Measurements from ENCODE around the gene IP6K1. TPM values are rescaled to one million over a fixed set of nuclear protein-coding genes. Genes with fewer than 3 reads are reported as not detected.
"Not testable (repeated sequence)": the region's sequence is repeated elsewhere in the genome, so short reads cannot be mapped to it uniquely, and the experiment has no call there.

The IP6K1 gene
- polyA plus RNA-seq, 3 donors: 11.7 to 16.3 (median 15.7) TPM

DNA sequence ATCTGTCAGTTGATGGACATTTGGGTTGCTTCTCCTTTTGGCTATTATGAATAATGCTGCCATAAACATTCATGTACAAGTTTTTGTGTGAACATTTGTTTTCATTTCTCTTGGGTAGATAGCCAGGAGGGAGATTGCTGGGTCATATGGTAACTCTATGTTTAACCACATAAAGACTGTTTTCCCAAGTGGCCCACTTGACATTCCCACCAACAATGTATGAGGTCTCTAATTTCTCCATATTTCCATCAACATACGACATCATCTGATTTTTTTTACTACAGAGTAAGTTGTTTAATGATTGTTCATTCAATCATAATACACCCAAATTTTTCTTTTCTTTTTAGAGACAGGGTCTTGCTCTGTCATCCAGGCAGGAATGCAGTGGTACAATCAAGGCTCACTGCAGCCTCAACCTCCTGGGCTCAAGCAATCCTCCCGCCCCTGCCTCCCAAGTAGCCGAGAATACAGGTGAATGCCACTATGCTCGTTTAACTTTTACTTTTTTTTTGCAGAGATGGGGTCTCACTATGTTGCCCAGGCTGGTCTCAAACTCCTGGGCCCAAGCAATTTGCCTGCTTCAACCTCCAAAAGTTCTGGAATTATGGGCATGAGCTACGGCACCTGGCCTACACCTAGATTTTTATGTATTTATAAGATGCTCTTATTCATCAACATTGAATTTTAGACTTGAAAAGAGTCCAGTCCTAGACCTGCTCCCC lies 6.8 kb downstream of the IP6K1 start:
- 90 to 95% (median 93%) methylated on average over 5 of the region's 5 CpGs for WGBS, 3 donors
- H3K27ac ChIP-seq (ENCODE audit: low read depth, low read length): no peak overlapping the region

DNA sequence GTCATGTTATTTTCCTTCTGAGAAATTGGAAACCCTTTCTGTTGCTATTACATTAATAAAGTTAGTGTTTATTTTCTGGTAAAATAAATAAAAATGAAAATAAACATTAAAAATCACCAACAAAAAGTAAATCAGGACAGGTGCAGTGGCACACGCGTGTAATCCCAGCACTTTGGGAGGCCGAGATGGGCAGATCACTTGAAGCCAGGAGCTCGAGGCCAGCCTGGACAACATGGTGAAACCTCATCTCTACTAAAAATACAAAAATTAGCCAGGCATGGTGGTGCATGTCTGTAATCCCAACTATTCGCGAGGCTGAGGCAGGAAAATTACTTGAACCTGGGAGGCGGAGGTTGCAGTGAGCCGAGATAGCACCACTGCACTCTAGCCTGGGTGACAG lies 10.2 kb downstream of the IP6K1 start:
- not testable (repeated sequence) for H3K27ac ChIP-seq (ENCODE audit: low read depth, low read length)
- 88 to 94% (median 93%) methylated on average over 8 of the region's 8 CpGs for WGBS, 3 donors

DNA sequence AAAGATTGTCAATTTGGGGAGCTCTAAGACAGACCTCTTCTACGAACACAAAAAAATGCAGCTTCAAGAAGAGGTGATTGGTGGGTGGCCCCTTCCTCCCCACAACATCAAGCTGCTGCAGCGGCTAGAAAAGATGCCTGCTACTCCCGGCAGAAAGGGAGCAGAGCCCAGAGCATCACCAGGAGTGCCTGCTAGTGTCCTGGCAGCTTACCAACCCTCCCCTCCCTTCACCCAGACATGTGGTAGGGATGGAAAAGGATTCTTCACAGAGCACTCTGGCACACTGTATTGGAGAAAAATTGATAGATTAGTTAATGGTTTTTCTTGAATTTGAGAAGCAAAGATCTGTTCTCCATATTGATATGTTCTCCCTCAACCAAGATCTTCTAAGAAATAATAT lies 10.8 kb downstream of the IP6K1 start:
- no peak overlapping the region for H3K27ac ChIP-seq (ENCODE audit: low read depth, low read length)
- 61 to 80% (median 62%) methylated on average over 3 of the region's 3 CpGs for WGBS, 3 donors

DNA sequence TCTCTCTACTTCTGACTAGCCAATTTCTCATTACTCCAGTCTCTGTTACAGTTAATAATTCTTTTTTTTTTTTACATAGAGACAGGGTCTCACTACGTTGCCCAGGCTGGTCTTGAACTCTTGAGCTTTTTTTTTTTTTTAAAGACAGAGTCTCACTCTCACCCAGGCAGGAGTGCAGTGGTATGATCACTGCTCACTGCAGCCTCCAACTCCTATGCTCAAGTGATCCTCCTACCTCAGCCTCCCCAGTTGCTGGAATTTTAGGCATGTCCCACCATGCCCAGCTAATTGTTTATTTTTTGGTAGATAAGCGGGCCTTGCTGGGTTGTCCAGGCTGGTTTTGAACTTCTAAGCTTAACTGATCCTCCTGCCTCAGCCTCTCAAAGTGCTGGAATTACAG lies 13.6 kb downstream of the IP6K1 start:
- no peak overlapping the region for H3K27ac ChIP-seq (ENCODE audit: low read depth, low read length)

DNA sequence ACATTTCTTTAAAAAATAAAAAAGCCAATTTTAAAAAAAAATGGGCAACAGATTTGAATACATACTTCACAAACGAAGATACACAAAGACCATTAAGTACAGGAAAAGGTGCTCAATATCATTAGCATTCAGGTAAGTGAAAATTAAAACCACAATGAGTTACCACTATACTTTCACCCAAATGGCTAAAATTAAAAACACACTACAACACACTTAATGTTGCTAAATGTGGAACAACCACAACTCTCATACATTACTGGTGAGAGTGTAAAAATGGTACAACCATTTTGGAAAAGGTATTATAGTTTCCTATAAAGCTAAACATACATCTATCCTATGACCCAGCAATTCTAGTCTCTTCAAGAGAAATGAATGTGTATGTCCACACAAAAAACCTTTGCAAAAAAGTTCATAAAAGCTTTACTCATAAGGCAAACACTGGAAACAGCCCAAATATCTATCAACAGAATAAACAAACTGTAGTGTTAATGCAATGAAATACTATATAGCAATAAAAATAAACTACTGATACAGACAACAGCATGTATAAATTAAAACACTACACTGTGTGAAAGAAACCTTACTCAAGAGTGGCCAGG lies 14.9 kb downstream of the IP6K1 start:
- no peak overlapping the region for H3K27ac ChIP-seq (ENCODE audit: low read depth, low read length)
- WGBS, 3 donors: 70 to 76% (median 75%) methylated on average over 1 of the region's 1 CpG

More for the DNA sequence above, 13.6 kb downstream of the IP6K1 start:
- WGBS, 3 donors: 98 to 100% (median 98%) methylated on average over 2 of the region's 2 CpGs

DNA sequence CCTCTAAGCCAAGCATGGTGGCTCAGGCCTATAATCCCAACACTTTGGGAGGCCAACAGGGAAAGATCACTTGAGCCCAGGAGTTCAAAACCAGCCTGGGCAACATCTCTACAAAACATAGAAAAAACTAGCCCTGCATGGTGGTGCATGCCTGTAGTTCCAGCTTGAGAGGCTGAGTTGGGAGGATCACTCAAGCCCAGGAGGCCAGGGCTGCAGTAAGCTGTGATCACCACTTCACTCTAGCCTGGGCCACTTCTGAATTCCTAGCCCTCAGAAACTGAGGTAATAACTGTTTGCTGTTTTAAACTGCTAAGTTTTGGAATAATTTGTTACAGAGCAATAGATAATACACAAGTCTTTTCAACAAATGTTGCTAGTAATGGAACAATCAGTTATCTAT lies 16.4 kb downstream of the IP6K1 start:
- H3K27ac ChIP-seq (ENCODE audit: low read depth, low read length): no peak overlapping the region

DNA sequence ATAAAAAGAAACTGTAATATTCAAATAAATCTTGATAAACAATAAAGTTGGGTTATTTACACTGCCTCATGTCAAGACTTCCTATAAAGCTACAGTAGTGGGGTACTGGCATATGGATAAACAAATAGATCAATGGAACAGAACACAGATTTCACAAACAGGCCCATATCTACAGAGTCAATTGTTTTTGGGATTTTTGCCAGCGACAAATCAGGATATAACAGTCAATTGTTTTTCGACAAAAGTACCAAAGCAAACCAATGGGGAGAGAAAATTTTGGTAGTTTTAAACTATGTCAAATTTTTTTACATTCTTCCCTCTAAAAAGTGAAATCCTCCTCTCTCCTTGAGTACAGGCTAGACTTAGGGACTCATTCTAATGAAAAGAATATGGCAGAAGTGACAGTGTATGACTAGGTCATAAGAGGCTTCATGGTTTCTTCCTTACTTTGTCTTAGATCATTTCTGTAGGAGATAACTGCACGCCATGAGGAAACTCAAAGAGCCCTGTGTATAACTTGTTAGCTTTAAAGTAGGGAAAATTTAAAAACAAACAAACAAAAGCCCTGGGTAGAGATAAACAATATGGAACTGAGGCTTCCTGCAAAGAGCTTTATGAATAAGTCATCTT lies 16.9 kb downstream of the IP6K1 start:
- H3K27ac ChIP-seq (ENCODE audit: low read depth, low read length): no peak overlapping the region
- 59 to 94% (median 91%) methylated on average over 3 of the region's 3 CpGs for WGBS, 3 donors

DNA sequence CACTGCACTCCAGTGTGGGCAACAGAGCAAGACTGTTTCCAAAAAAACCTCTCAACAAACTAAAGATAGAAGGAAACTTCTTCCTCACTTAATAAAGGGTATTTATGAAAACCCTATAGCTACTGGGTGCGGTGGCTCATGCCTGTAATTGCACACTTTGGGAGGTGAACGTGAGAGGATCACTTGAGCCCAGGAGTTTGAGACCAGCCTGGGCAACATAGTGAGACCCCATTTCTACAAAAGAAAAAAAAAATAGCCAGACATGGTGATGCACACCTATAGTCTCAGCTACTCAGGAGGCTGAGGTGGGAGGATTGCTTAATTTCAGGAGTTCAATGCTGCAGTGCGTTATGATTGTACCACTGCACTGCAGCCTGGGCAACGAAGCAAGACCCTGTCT lies 22.4 kb downstream of the IP6K1 start:
- 95 to 98% (median 95%) methylated on average over 4 of the region's 4 CpGs for WGBS, 3 donors
- no peak overlapping the region for H3K27ac ChIP-seq (ENCODE audit: low read depth, low read length)

DNA sequence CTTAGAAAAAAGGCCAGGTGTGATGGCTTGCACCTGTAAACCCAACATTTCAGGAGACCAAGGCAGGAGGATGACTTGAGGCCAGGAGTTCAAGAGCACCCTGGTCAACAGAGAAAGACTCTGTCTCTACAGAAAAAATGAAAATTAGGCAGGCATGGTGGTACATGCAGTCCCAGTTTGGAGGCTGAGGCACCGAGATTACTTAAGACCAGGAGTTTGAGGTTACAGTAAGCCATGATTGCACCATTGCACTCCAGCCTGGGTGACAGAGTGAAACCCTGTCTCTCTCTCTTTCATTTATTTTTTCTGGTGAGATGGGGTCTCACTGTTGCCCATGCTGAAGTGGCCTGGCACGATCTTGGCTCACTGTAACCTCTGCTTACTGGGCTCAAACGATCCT lies 24.7 kb downstream of the IP6K1 start:
- WGBS, 3 donors: 72 to 87% (median 75%) methylated on average over 3 of the region's 3 CpGs
- H3K27ac ChIP-seq (ENCODE audit: low read depth, low read length): no peak overlapping the region

DNA sequence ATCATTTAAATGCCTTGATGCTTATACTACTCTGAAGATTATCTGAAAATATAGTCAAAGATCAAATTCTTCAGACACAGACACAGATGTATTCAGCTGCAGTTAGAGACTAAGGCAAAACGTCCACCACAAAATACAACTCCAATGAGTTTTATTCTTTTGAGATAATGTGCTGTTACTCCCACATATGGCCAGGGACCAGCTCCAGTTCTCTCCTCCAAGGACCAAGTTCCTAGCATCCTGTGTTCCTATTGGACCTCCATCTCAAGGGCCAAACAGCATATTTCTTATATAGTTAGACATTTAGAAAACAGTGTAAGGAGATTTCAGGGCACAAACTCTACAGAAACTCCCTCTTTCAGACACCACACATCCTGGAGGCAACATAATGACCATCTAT lies 27.1 kb downstream of the IP6K1 start:
- WGBS, 3 donors: 27 to 43% (median 34%) methylated on average over 1 of the region's 1 CpG
- no peak overlapping the region for H3K27ac ChIP-seq (ENCODE audit: low read depth, low read length)

DNA sequence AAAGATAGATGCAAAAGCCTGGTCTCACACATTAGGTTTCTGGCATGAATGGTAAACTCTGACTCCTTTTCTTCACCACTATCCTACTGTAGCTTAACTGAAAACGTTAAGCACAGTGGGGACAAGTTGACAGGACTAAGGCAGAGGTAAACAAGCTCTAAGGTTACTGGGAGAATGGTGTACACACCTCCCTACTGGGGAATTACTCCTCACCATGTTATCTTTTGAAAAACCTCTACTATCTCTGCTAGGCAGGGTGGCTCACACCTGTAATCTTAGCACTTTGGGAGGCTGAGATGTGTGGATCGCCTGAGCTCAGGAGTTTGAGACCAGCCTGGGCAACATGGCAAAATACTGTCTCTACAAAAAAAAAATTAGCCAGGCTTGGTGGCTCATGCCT lies 29.1 kb downstream of the IP6K1 start:
- H3K27ac ChIP-seq (ENCODE audit: low read depth, low read length): no peak overlapping the region
- WGBS, 3 donors: 58 to 77% (median 73%) methylated on average over 2 of the region's 2 CpGs

DNA sequence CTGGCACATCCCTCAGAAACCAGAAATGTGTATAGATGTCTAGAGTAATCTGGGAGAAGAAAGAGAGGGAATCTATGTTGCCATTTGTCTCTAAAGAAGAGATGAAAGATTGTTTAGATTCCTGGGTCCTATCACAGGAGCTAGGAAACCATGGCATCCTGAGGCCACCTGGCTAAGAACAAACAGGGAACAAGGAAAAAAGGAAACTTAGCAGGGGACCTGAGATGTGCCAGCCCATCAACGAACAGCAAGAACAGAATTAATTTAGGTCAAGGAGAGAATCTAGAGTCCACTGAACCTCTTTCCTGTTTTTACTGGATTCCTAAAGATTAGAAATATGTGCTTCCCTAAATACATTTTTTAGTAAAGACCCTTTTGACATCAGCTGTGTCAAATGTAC lies 30.3 kb downstream of the IP6K1 start:
- no peak overlapping the region for H3K27ac ChIP-seq (ENCODE audit: low read depth, low read length)
- WGBS, 3 donors: 50 to 65% (median 65%) methylated on average over 1 of the region's 1 CpG

DNA sequence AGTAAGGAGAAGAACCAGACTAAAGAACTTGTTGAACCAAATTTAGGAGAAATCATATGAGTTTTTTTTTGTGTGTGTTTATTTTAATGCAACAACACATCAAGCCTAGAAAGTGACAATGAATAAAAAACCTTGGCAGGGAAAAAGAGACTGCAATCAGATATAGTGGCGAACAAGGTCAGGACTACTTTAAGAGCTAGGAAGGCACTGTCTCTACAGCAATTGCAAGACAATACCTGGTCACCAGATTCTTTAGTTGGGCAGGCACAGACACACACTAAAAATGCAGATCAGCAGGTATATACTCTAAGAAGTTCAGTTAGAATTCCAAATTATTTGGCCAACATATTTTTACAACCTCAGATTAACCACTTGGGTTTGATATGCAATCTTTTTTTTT lies 31.8 kb downstream of the IP6K1 start:
- 40 to 100% (median 96%) methylated on average over 1 of the region's 1 CpG for WGBS, 3 donors
- H3K27ac ChIP-seq (ENCODE audit: low read depth, low read length): no peak overlapping the region

DNA sequence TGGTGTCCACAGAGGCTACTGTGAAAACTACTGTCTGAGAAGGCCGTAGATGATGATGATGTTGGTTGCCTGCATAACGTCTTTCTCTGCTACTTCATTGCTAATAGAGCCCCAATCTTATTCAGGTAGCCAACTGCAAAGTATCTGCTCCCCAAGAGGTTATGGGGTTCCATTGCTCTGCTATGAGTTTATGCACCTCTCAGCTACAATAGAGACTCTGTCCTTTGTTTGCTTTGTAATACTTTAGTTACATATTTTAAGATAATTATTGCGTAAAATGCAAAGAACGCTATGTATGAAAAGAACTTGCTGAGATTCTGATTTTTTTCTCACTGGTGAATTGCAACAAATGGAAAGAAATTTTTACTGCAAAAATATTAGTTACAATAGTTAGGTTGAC lies 34.8 kb downstream of the IP6K1 start:
- 69 to 92% (median 87%) methylated on average over 4 of the region's 4 CpGs for WGBS, 3 donors
- H3K27ac ChIP-seq (ENCODE audit: low read depth, low read length): no peak overlapping the region

DNA sequence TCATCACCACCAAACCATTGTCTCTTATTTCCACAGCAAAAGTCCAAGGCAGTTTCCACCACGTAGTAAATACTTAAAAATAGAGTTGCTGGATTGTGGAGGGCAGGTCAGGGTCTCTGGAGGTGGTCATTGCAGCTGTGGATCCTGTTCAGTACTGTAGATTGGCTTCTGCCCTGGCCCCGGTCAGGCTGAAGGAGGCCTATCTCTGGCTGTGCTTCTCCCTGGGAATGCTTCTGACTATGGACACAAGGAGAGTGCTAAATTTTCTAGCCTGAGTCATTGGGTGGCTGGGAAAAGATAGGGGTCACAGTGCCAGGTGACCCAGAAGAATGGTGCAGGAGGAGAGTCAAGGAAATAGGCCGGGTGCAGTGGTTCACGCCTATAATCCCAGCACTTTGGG lies 36.3 kb downstream of the IP6K1 start:
- 89 to 96% (median 91%) methylated on average over 4 of the region's 4 CpGs for WGBS, 3 donors
- H3K27ac ChIP-seq (ENCODE audit: low read depth, low read length): no peak overlapping the region

DNA sequence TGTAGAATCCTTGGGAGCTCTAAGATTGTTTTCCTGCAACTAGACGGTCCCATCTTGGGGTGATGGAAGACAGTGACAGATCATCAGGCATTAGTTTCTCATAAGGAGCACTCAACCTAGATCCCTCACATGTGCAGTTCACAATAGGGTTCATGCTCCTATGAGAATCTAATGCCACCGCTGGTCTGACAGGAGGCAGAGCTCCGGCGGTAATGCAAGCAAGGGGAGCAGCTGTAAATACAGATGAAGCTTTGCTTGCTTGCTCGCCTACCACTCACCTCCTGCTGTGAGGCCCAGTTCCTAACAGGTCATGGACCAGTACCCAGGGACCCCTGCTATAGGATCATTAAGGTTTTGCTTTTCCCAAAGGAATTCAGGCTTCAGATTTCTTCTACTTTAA lies 37.5 kb downstream of the IP6K1 start:
- 86 to 93% (median 91%) methylated on average over 5 of the region's 5 CpGs for WGBS, 3 donors
- H3K27ac ChIP-seq (ENCODE audit: low read depth, low read length): not testable (repeated sequence)

DNA sequence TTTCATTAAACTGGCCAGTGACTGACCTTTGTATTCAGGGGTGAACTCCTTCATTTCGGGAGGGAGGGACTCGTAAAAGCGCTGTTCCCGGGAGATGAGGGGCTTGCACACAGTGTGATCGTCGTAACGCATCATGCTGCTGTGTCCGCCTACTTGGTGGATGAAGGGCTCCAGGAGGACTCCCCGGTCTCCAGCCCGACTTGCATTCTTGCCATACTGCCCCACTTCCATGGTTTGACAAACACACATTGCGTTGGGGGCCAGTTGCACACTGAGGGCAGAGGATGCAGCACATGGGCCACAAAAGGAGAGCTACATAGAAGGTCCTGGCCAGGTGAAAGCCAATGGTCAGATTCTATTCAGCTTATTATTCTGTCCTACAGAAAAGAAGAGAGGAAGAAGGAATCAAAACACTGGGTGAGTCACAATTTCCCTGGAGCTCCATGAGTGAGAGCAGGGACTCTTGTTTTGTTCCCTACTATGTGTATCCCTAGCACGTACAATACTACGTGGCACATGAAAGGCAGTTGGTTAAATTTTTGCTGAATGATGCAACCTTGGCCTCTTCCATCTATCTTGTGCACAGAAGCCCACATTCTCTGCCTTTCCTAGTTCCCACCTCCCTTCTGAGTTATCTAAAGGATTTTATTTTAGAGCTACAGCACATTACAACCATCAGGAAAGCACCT lies 38.4 kb downstream of the IP6K1 start:
- no peak overlapping the region for H3K27ac ChIP-seq (ENCODE audit: low read depth, low read length)
- WGBS, 3 donors: 85 to 89% (median 88%) methylated on average over 13 of the region's 13 CpGs

DNA sequence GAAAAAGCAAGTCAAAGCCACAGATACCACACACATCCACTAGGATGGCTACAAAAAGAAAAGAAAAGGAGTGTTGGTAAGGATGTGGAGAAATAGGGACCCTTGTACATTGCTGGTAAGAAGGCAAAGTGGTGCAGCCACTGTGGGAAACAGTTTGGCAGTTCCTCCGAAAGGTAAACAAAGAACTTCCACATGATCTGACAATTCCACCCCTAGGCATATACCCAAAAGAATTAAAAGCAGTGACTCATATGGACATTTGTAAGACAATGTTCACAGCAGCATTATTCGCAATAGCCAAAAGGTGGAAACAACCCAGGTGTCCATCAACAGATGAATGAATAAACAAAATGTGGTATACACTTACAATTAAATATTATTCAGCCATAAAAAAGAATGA lies 40.4 kb downstream of the IP6K1 start:
- no peak overlapping the region for H3K27ac ChIP-seq (ENCODE audit: low read depth, low read length)
- WGBS, 3 donors: 86 to 94% (median 91%) methylated on average over 2 of the region's 2 CpGs

DNA sequence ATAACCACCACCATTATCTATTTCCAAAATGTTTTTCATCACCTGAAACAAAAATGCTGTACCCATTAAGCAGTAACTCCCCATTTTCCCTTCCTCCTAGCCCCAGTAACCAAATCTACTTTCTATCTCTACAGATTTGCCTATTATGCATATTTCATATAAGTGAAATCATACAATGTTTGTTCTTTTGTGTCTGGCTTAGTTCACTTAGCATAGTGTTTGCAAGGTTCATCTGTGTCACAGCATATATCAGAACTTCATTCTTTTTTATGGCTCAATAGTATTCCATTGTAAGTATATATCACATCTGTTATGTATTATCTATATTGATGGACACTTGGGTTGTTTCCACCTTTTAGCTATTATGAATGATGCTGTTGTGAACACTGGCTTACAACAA lies 45.9 kb downstream of the IP6K1 start:
- H3K27ac ChIP-seq (ENCODE audit: low read depth, low read length): no peak overlapping the region

Data from adipose tissue (tissue), 3 donors.